Measurements from ENCODE around the gene TBX15.

The TBX15 gene

GRCh38 chr1:118905671-118906070 lies 82.5 kb downstream of the TBX15 start:
- H2BK15ac ChIP-seq (ENCODE audit: low read depth, poor library complexity, severe bottlenecking): no peak overlapping the region
- no peak overlapping the region for H2BK5ac ChIP-seq (ENCODE audit: low read depth, low read length, poor library complexity, severe bottlenecking)
- no peak overlapping the region for H4K8ac ChIP-seq (ENCODE audit: low read length)
- no CpG with 5 or more reads among the region's 1 CpG for WGBS
- no peak overlapping the region for H3K18ac ChIP-seq (ENCODE audit: low read depth in 1 of 2, low read length in 2 of 2)
- no peak overlapping the region for H3K4me2 ChIP-seq (ENCODE audit: low read length, poor library complexity, severe bottlenecking)
- no peak overlapping the region for H3K9ac ChIP-seq (ENCODE audit: low read length)
- H3K4me3 ChIP-seq (ENCODE audit: insufficient read depth in 1 of 2, low read depth in 1 of 2, low read length in 2 of 2): no peak overlapping the region
- H3K14ac ChIP-seq (ENCODE audit: low read length in 2 of 2): no peak overlapping the region
- H3K79me1 ChIP-seq (replicated peaks; ENCODE audit: low read length, poor library complexity, severe bottlenecking): peaks cover 22% of the 10 kb centered on the region
- no peak overlapping the region for H2BK12ac ChIP-seq (ENCODE audit: low read length in 2 of 2)
- H3K27me3 ChIP-seq (ENCODE audit: control insufficient read depth in 1 of 2, insufficient read depth in 1 of 2, low read length in 2 of 2): no peaks in the 10 kb centered on the region
- no peak overlapping the region for H4K91ac ChIP-seq (ENCODE audit: low read length)
- H3K4ac ChIP-seq (ENCODE audit: low read depth in 1 of 2, low read length in 2 of 2): no peak overlapping the region
- H3K4me1 ChIP-seq (ENCODE audit: control insufficient read depth, insufficient read depth, low read depth, low read length): no peaks in the 10 kb centered on the region
- no peak overlapping the region for H2AFZ ChIP-seq (ENCODE audit: low read depth, low read length)
- no peak for DNase-seq
- H3K23ac ChIP-seq (ENCODE audit: low read length in 2 of 2): no peak overlapping the region
- H3K9me3 ChIP-seq (ENCODE audit: control insufficient read depth, low read length): no peaks in the 10 kb centered on the region
- H3K36me3 ChIP-seq (ENCODE audit: control insufficient read depth in 1 of 2, insufficient read depth in 2 of 2, low read depth in 1 of 2, low read length in 2 of 2): peaks cover 18 to 27% of the 10 kb centered on the region in 2 experiments
- H2AK5ac ChIP-seq (ENCODE audit: low read length, severe bottlenecking): no peak overlapping the region
- H3K27ac ChIP-seq (ENCODE audit: low read length, poor library complexity, severe bottlenecking): no peak overlapping the region
- no peak overlapping the region for H2BK120ac ChIP-seq (ENCODE audit: low read depth, low read length)

GRCh38 chr1:118905196-118905595 lies 82.9 kb downstream of the TBX15 start:
- Histone ChIP-seq H3K4me1 (ENCODE audit: control insufficient read depth, insufficient read depth, low read depth, low read length) (no peaks in the 10 kb centered on the region), H3K9ac (ENCODE audit: low read length) (no peak overlapping the region), H2BK15ac (ENCODE audit: low read depth, poor library complexity, severe bottlenecking) (no peak overlapping the region), H3K4me3 (ENCODE audit: insufficient read depth in 1 of 2, low read depth in 1 of 2, low read length in 2 of 2) (no peak overlapping the region), H4K8ac (ENCODE audit: low read length) (no peak overlapping the region), H3K9me3 (ENCODE audit: control insufficient read depth, low read length) (no peaks in the 10 kb centered on the region), H2AFZ (ENCODE audit: low read depth, low read length) (no peak overlapping the region), H3K4me2 (ENCODE audit: low read length, poor library complexity, severe bottlenecking) (no peak overlapping the region), H2BK120ac (ENCODE audit: low read depth, low read length) (no peak overlapping the region), H3K27ac (ENCODE audit: low read length, poor library complexity, severe bottlenecking) (no peak overlapping the region), H4K91ac (ENCODE audit: low read length) (no peak overlapping the region), H3K14ac (ENCODE audit: low read length in 2 of 2) (no peak overlapping the region), H3K36me3 (ENCODE audit: control insufficient read depth in 1 of 2, insufficient read depth in 2 of 2, low read depth in 1 of 2, low read length in 2 of 2) (peaks cover 18 to 25% of the 10 kb centered on the region in 2 experiments), H3K23ac (ENCODE audit: low read length in 2 of 2) (no peak overlapping the region), H3K18ac (ENCODE audit: low read depth in 1 of 2, low read length in 2 of 2) (no peak overlapping the region), H3K27me3 (ENCODE audit: control insufficient read depth in 1 of 2, insufficient read depth in 1 of 2, low read length in 2 of 2) (no peaks in the 10 kb centered on the region), H2AK5ac (ENCODE audit: low read length, severe bottlenecking) (no peak overlapping the region), H2BK12ac (ENCODE audit: low read length in 2 of 2) (no peak overlapping the region), H2BK5ac (ENCODE audit: low read depth, low read length, poor library complexity, severe bottlenecking) (no peak overlapping the region), H3K4ac (ENCODE audit: low read depth in 1 of 2, low read length in 2 of 2) (no peak overlapping the region), H3K79me1 (replicated peaks; ENCODE audit: low read length, poor library complexity, severe bottlenecking) (peaks cover 22% of the 10 kb centered on the region)
- no peak for DNase-seq
- WGBS: 59% methylated on average over 6 of the region's 6 CpGs

DNA sequence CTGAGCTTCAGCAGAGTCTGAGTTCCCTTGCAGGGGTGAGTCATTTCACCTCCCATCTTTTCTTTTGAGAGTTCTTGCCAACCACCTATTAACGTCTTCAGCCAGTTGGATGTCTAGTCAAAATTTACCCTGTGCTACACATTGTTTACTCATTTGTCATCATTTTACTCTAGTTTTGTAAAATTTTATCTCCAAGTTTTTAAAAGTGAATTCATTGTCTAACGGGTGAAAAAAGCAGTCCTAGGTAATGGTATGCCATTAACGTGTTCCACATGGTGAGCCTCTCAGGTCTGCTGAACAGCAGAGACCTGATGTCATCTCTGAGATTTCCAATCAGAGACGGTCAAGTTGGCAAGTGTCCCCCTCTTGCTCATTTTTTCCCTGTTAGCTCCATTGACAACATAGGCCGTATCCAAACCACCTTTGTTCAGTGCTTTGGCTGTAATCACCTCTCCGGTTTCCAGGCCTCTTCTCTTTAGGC lies 85.4 kb downstream of the TBX15 start:
- no peak overlapping the region for H3K9ac ChIP-seq (ENCODE audit: low read length)
- no peak overlapping the region for H2AFZ ChIP-seq (ENCODE audit: low read depth, low read length)
- H3K4me3 ChIP-seq (ENCODE audit: insufficient read depth in 1 of 2, low read depth in 1 of 2, low read length in 2 of 2): no peak overlapping the region
- no peak overlapping the region for H2BK5ac ChIP-seq (ENCODE audit: low read depth, low read length, poor library complexity, severe bottlenecking)
- peak overlapping the region; percentile 57 for H3K27ac ChIP-seq (ENCODE audit: low read length, poor library complexity, severe bottlenecking)
- H3K36me3 ChIP-seq (ENCODE audit: control insufficient read depth in 1 of 2, insufficient read depth in 2 of 2, low read depth in 1 of 2, low read length in 2 of 2): peaks cover 14 to 41% of the 10 kb centered on the region in 2 experiments
- H2BK15ac ChIP-seq (ENCODE audit: low read depth, poor library complexity, severe bottlenecking): no peak overlapping the region
- no peak overlapping the region for H2BK120ac ChIP-seq (ENCODE audit: low read depth, low read length)
- H3K4me1 ChIP-seq (ENCODE audit: control insufficient read depth, insufficient read depth, low read depth, low read length): no peaks in the 10 kb centered on the region
- H4K8ac ChIP-seq (ENCODE audit: low read length): no peak overlapping the region
- H3K9me3 ChIP-seq (ENCODE audit: control insufficient read depth, low read length): no peaks in the 10 kb centered on the region
- no peak overlapping the region for H3K4me2 ChIP-seq (ENCODE audit: low read length, poor library complexity, severe bottlenecking)
- H3K79me1 ChIP-seq (replicated peaks; ENCODE audit: low read length, poor library complexity, severe bottlenecking): peaks cover 18% of the 10 kb centered on the region
- H3K4ac ChIP-seq (ENCODE audit: low read depth in 1 of 2, low read length in 2 of 2): no peak overlapping the region
- no peak for DNase-seq
- no peak overlapping the region for H2BK12ac ChIP-seq (ENCODE audit: low read length in 2 of 2)
- H3K27me3 ChIP-seq (ENCODE audit: control insufficient read depth in 1 of 2, insufficient read depth in 1 of 2, low read length in 2 of 2): no peaks in the 10 kb centered on the region
- H3K23ac ChIP-seq (ENCODE audit: low read length in 2 of 2): no peak overlapping the region
- no peak overlapping the region for H3K18ac ChIP-seq (ENCODE audit: low read depth in 1 of 2, low read length in 2 of 2)
- H4K91ac ChIP-seq (ENCODE audit: low read length): no peak overlapping the region
- no peak overlapping the region for H2AK5ac ChIP-seq (ENCODE audit: low read length, severe bottlenecking)
- H3K14ac ChIP-seq (ENCODE audit: low read length in 2 of 2): no peak overlapping the region
- WGBS: 67% methylated on average over 4 of the region's 6 CpGs

DNA sequence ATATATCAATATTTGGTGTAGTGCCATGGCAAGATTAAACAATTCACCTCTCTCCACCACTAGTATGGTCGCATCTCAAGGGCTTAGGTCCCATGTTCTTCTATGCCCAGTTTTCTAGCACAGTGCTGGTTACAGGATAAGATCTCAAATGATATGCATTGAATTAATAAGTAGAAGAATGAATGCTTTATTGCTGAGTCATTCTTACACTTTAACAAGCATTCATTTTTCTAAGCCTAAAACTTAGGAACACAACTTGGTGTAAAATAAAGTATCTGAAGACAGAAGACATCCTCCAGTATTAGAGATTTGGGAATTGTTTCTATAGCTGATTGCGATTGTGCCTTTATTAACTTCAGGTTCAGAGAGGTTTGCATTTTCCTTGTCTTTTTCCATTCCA lies 85.8 kb downstream of the TBX15 start:
- WGBS: 86% methylated on average over 1 of the region's 2 CpGs
- Histone ChIP-seq H3K4me3 (ENCODE audit: insufficient read depth in 1 of 2, low read depth in 1 of 2, low read length in 2 of 2) (no peak overlapping the region), H3K79me1 (replicated peaks; ENCODE audit: low read length, poor library complexity, severe bottlenecking) (peaks cover 14% of the 10 kb centered on the region), H3K27me3 (ENCODE audit: control insufficient read depth in 1 of 2, insufficient read depth in 1 of 2, low read length in 2 of 2) (no peaks in the 10 kb centered on the region), H3K23ac (ENCODE audit: low read length in 2 of 2) (no peak overlapping the region), H2AK5ac (ENCODE audit: low read length, severe bottlenecking) (no peak overlapping the region), H3K18ac (ENCODE audit: low read depth in 1 of 2, low read length in 2 of 2) (no peak overlapping the region), H2AFZ (ENCODE audit: low read depth, low read length) (no peak overlapping the region), H2BK120ac (ENCODE audit: low read depth, low read length) (no peak overlapping the region), H4K8ac (ENCODE audit: low read length) (no peak overlapping the region), H2BK12ac (ENCODE audit: low read length in 2 of 2) (no peak overlapping the region), H3K4ac (ENCODE audit: low read depth in 1 of 2, low read length in 2 of 2) (no peak overlapping the region), H3K14ac (ENCODE audit: low read length in 2 of 2) (no peak overlapping the region), H2BK15ac (ENCODE audit: low read depth, poor library complexity, severe bottlenecking) (no peak overlapping the region), H4K91ac (ENCODE audit: low read length) (no peak overlapping the region), H3K27ac (ENCODE audit: low read length, poor library complexity, severe bottlenecking) (peak overlapping the region; percentile 20), H2BK5ac (ENCODE audit: low read depth, low read length, poor library complexity, severe bottlenecking) (no peak overlapping the region), H3K9me3 (ENCODE audit: control insufficient read depth, low read length) (no peaks in the 10 kb centered on the region), H3K4me2 (ENCODE audit: low read length, poor library complexity, severe bottlenecking) (no peak overlapping the region), H3K9ac (ENCODE audit: low read length) (no peak overlapping the region), H3K4me1 (ENCODE audit: control insufficient read depth, insufficient read depth, low read depth, low read length) (no peaks in the 10 kb centered on the region), H3K36me3 (ENCODE audit: control insufficient read depth in 1 of 2, insufficient read depth in 2 of 2, low read depth in 1 of 2, low read length in 2 of 2) (peaks cover 10 to 41% of the 10 kb centered on the region in 2 experiments)
- DNase-seq: no peak
